Measurements from ENCODE around the gene COPS9. TPM values are rescaled to one million over a fixed set of nuclear protein-coding genes. Genes with fewer than 3 reads are reported as not detected.

COPS9 gene
- total and polyA plus RNA-seq, 7 donors: 235 to 458 (median 327) TPM

GRCh38 chr2:240135706-240136012 is 446 bp downstream of the COPS9 start:
- intact Hi-C loops (cut with DNase I): loop anchor here (5.0 kb wide), 1 partner anchor 302 kb away; the partner anchor contains the start of gene GPC1
- TF ChIP-seq POLR2A (IDR thresholded peaks at IDR 0.05) (no peak), CTCF (IDR thresholded peaks at IDR 0.05) (no peak), EP300 (IDR thresholded peaks at IDR 0.05) (no peak), POLR2AphosphoS5 (IDR thresholded peaks at IDR 0.05) (no peak)
- H3K27ac ChIP-seq: peak overlapping the region; percentile 78 to 88 (median 83)
- DNase-seq: no peak
- peaks cover 0 to 32% (median 18%) of the 10 kb centered on the region in 4 donors for H3K36me3 ChIP-seq
- no peaks in the 10 kb centered on the region for H3K27me3 ChIP-seq
- no peaks in the 10 kb centered on the region for H3K9me3 ChIP-seq
- peaks cover 0 to 21% (median 19%) of the 10 kb centered on the region in 4 donors for H3K4me1 ChIP-seq
- 1% methylated on average over 17 of the region's 17 CpGs for WGBS, 2 donors
- peak overlapping the region; percentile 95 to 100 (median 99) for H3K4me3 ChIP-seq

GRCh38 chr2:240134956-240135520 is 1.1 kb downstream of the COPS9 start:
- peak overlapping the region in 3 of 4 donors; percentile 80 to 88 (median 86) for H3K27ac ChIP-seq
- H3K4me3 ChIP-seq: peak overlapping the region; percentile 95 to 100 (median 99)
- H3K4me1 ChIP-seq: peaks cover 0 to 21% (median 19%) of the 10 kb centered on the region in 4 donors
- H3K27me3 ChIP-seq: no peaks in the 10 kb centered on the region
- no peak for TF ChIP-seq CTCF (IDR thresholded peaks at IDR 0.05)
- TF ChIP-seq POLR2A (IDR thresholded peaks at IDR 0.05): no peak
- peaks cover 0 to 38% (median 24%) of the 10 kb centered on the region in 4 donors for H3K36me3 ChIP-seq
- intact Hi-C loops (cut with DNase I): loop anchor here (5.0 kb wide), 1 partner anchor 302 kb away; the partner anchor contains the start of gene GPC1
- no peak for DNase-seq
- H3K9me3 ChIP-seq: no peaks in the 10 kb centered on the region
- WGBS, 2 donors: 86 to 89% methylated on average over 15 of the region's 15 CpGs

GRCh38 chr2:240134466-240134865 is 1.6 kb downstream of the COPS9 start:
- TF ChIP-seq POLR2A (IDR thresholded peaks at IDR 0.05): no peak
- no peak for TF ChIP-seq POLR2AphosphoS5 (IDR thresholded peaks at IDR 0.05)
- TF ChIP-seq CTCF (IDR thresholded peaks at IDR 0.05): no peak
- TF ChIP-seq EP300 (IDR thresholded peaks at IDR 0.05): no peak
- H3K4me1 ChIP-seq: peaks cover 0 to 21% (median 19%) of the 10 kb centered on the region in 4 donors
- DNase-seq: no peak
- H3K36me3 ChIP-seq: peaks cover 0 to 44% (median 29%) of the 10 kb centered on the region in 4 donors
- H3K4me3 ChIP-seq: no peak overlapping the region
- H3K27ac ChIP-seq: no peak overlapping the region
- 94 to 95% methylated on average over 6 of the region's 6 CpGs for WGBS, 2 donors
- no peaks in the 10 kb centered on the region for H3K27me3 ChIP-seq
- intact Hi-C loops (cut with DNase I): no loop called here
- H3K9me3 ChIP-seq: no peaks in the 10 kb centered on the region

- DNase-seq: no peak
- no peaks in the 10 kb centered on the region for H3K27me3 ChIP-seq
- H3K27ac ChIP-seq: no peak overlapping the region
- TF ChIP-seq POLR2AphosphoS5 (IDR thresholded peaks at IDR 0.05): no peak
- no peak for TF ChIP-seq EP300 (IDR thresholded peaks at IDR 0.05)
- no peak for TF ChIP-seq POLR2A (IDR thresholded peaks at IDR 0.05)
- TF ChIP-seq CTCF (IDR thresholded peaks at IDR 0.05): no peak
- no peaks in the 10 kb centered on the region for H3K9me3 ChIP-seq
- peaks cover 0 to 54% (median 29%) of the 10 kb centered on the region in 4 donors for H3K36me3 ChIP-seq
- 94% methylated on average over 10 of the region's 10 CpGs for whole genome bisulfite sequencing, 2 donors
- no peak overlapping the region for H3K4me3 ChIP-seq
- H3K4me1 ChIP-seq: peaks cover 0 to 21% (median 19%) of the 10 kb centered on the region in 4 donors
- intact Hi-C loops (cut with DNase I): no loop called here
These were observed 2.7 kb downstream of the COPS9 start for GRCh38 chr2:240133401-240133800.

- no peaks in the 10 kb centered on the region for H3K9me3 ChIP-seq
- intact Hi-C loops (cut with DNase I): no loop called here
- H3K27me3 ChIP-seq: no peaks in the 10 kb centered on the region
- H3K27ac ChIP-seq: no peak overlapping the region
- H3K4me3 ChIP-seq: no peak overlapping the region
- TF ChIP-seq POLR2A (IDR thresholded peaks at IDR 0.05) (no peak), POLR2AphosphoS5 (IDR thresholded peaks at IDR 0.05) (no peak), EP300 (IDR thresholded peaks at IDR 0.05) (no peak), CTCF (IDR thresholded peaks at IDR 0.05) (no peak)
- H3K36me3 ChIP-seq: peaks cover 0 to 62% (median 33%) of the 10 kb centered on the region in 4 donors
- no peak for DNase-seq
- WGBS, 2 donors: 96 to 98% methylated on average over 5 of the region's 5 CpGs
- H3K4me1 ChIP-seq: peaks cover 0 to 21% (median 19%) of the 10 kb centered on the region in 4 donors
These were observed 3.5 kb downstream of the COPS9 start for GRCh38 chr2:240132651-240132980.

Data from sigmoid colon (tissue), 7 donors.